K562 (cell line): ENCODE data around the gene PDIA4.

Experiments
- ESRRA ChIP-seq: fragments of 450-650 bp; IDR thresholded peaks from 2 replicates; pipeline ENCODE4 v1.6.1; 2014; ENCODE audit warnings: low read depth, mild to moderate bottlenecking, moderate library complexity, borderline replicate concordance
- SOX6 ChIP-seq: fragments of 450-650 bp; IDR thresholded peaks from 2 replicates; pipeline ENCODE4 v1.6.1; 2014; ENCODE audit warnings: mild to moderate bottlenecking
- TF ChIP-seq, protein P1 (sequence below): fragments of 450-650 bp; formaldehyde crosslinking; IDR thresholded peaks from 2 replicates; pipeline ENCODE4 v1.4.0; 2022; ENCODE audit warnings: mild to moderate bottlenecking, moderate library complexity
- TF ChIP-seq, protein P2 (sequence below): fragments of 250-450 bp; sonication (Bioruptor Pico); IDR thresholded peaks from 2 replicates; pipeline ENCODE4 v1.4.0; 2020; ENCODE audit warnings: borderline replicate concordance
- TF ChIP-seq, protein P3 (sequence below), 3 experiments: IDR thresholded peaks in 2 of 3; conservative IDR thresholded peaks in 1 of 3; 2 replicates each; pipeline ENCODE4 v1.5.1; 2011 to 2012; ENCODE audit warnings: low read length in 3 of 3, mild to moderate bottlenecking in 3 of 3, control low read depth in 2 of 3, improper control_type of control experiment in 1 of 3, inconsistent platforms in 1 of 3, low read depth in 1 of 3, mixed read lengths in 1 of 3, moderate library complexity in 1 of 3; ENCODE audit not compliant: insufficient read depth in 2 of 3

DNA sequence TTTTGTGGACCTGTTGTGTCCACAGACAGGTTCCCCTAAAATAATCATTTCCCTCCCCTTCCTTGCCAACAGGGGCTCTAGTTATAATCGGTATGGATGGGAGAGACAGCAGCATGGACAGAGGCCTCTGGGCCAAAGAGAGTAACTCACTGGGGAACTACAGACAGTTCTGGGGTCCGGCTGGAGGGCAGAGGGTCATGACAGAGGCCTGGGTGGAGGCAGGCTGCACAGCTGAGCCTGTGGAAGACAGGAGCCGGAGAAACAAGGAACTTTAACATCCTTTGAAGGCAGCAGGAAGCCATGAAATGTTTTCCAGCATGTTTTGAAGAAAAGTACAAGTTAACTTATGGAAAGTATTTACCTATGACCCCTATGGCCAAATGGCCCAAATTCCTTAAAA, 68.6 kb downstream of the PDIA4 start:
- TF ChIP-seq, protein P1, sequence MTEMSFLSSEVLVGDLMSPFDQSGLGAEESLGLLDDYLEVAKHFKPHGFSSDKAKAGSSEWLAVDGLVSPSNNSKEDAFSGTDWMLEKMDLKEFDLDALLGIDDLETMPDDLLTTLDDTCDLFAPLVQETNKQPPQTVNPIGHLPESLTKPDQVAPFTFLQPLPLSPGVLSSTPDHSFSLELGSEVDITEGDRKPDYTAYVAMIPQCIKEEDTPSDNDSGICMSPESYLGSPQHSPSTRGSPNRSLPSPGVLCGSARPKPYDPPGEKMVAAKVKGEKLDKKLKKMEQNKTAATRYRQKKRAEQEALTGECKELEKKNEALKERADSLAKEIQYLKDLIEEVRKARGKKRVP (CRISPR knock-in tag) = no peak
- no peak for TF ChIP-seq ESRRA
- TF ChIP-seq, protein P2, sequence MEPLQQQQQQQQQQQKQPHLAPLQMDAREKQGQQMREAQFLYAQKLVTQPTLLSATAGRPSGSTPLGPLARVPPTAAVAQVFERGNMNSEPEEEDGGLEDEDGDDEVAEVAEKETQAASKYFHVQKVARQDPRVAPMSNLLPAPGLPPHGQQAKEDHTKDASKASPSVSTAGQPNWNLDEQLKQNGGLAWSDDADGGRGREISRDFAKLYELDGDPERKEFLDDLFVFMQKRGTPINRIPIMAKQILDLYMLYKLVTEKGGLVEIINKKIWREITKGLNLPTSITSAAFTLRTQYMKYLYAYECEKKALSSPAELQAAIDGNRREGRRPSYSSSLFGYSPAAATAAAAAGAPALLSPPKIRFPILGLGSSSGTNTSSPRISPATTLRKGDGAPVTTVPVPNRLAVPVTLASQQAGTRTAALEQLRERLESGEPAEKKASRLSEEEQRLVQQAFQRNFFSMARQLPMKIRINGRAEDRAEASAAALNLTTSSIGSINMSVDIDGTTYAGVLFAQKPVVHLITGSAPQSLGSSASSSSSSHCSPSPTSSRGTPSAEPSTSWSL (CRISPR knock-in tag) = no peak
- TF ChIP-seq SOX6 = no peak
- TF ChIP-seq, protein P3, sequence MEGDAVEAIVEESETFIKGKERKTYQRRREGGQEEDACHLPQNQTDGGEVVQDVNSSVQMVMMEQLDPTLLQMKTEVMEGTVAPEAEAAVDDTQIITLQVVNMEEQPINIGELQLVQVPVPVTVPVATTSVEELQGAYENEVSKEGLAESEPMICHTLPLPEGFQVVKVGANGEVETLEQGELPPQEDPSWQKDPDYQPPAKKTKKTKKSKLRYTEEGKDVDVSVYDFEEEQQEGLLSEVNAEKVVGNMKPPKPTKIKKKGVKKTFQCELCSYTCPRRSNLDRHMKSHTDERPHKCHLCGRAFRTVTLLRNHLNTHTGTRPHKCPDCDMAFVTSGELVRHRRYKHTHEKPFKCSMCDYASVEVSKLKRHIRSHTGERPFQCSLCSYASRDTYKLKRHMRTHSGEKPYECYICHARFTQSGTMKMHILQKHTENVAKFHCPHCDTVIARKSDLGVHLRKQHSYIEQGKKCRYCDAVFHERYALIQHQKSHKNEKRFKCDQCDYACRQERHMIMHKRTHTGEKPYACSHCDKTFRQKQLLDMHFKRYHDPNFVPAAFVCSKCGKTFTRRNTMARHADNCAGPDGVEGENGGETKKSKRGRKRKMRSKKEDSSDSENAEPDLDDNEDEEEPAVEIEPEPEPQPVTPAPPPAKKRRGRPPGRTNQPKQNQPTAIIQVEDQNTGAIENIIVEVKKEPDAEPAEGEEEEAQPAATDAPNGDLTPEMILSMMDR (IDR thresholded peaks at IDR 0.05 in 2 of 3, conservative IDR thresholded peaks at IDR 0.05 in 1 of 3; ENCODE audit: insufficient read depth in 2 of 3, low read depth in 1 of 3, low read length in 3 of 3) = no peak
